Measurements from ENCODE around the gene DRD4. TPM values are rescaled to one million over a fixed set of nuclear protein-coding genes. Genes with fewer than 3 reads are reported as not detected.

Gene DRD4
- polyA plus RNA-seq, 2 of the 4 experiments (the other 2 are of a cell fraction): not detected

DNA sequence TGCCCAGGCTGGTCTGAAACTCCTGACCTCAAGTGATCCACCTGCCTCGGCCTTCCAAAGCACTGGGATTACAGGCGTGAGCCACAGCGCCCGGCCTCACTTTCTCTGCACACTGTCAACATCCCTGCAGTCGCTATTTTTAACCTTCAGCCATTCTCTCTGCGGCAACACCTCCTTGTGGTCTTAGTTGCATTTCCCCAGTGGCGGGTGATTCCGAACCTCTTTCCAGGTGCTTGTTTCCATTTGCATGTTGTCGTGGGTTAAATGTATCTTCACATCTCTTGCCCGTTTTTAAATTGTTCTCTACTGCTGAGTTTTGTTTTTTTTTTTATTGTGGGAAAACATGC is 7.9 kb upstream of the DRD4 start (continued):
- TF ChIP-seq SMC3 (IDR thresholded peaks at IDR 0.05): no peak
- TF ChIP-seq, protein P1, sequence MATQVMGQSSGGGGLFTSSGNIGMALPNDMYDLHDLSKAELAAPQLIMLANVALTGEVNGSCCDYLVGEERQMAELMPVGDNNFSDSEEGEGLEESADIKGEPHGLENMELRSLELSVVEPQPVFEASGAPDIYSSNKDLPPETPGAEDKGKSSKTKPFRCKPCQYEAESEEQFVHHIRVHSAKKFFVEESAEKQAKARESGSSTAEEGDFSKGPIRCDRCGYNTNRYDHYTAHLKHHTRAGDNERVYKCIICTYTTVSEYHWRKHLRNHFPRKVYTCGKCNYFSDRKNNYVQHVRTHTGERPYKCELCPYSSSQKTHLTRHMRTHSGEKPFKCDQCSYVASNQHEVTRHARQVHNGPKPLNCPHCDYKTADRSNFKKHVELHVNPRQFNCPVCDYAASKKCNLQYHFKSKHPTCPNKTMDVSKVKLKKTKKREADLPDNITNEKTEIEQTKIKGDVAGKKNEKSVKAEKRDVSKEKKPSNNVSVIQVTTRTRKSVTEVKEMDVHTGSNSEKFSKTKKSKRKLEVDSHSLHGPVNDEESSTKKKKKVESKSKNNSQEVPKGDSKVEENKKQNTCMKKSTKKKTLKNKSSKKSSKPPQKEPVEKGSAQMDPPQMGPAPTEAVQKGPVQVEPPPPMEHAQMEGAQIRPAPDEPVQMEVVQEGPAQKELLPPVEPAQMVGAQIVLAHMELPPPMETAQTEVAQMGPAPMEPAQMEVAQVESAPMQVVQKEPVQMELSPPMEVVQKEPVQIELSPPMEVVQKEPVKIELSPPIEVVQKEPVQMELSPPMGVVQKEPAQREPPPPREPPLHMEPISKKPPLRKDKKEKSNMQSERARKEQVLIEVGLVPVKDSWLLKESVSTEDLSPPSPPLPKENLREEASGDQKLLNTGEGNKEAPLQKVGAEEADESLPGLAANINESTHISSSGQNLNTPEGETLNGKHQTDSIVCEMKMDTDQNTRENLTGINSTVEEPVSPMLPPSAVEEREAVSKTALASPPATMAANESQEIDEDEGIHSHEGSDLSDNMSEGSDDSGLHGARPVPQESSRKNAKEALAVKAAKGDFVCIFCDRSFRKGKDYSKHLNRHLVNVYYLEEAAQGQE (IDR thresholded peaks at IDR 0.05): no peak

DNA sequence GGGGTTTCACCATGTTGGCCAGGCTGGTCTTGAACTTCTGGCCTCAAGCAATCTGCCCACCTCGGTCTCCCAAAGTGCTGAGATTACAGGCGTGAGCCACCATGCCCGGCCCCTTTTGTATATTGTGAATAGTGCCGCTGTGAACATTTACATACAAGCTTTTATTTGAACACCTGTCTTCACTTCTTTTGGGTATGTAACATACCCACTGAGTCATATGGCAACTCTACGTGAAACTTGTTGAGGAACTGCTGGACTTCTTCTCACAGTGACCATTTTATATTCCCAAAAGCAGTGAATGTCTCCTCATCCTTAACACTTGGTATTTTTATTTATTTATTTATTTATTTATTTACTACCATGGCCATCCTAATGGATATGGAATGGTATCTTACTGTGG is 6.2 kb upstream of the DRD4 start:
- no peak for TF ChIP-seq PHF8 (IDR thresholded peaks at IDR 0.05; ENCODE audit: borderline replicate concordance, low read depth)
- TF ChIP-seq HDAC2 (IDR thresholded peaks at IDR 0.05): no peak
- TF ChIP-seq HOXB13 (CRISPR knock-in tag; IDR thresholded peaks at IDR 0.05; ENCODE audit: low read depth): no peak
- no peak for TF ChIP-seq HOXA7 (CRISPR knock-in tag; IDR thresholded peaks at IDR 0.05)
- no peak for TF ChIP-seq JUN (IDR thresholded peaks at IDR 0.05)
- TF ChIP-seq CBX2 (IDR thresholded peaks at IDR 0.05; ENCODE audit: borderline replicate concordance, low read depth): no peak
- TF ChIP-seq ZC3H11A (IDR thresholded peaks at IDR 0.05): no peak
- TF ChIP-seq RCOR1 (IDR thresholded peaks at IDR 0.05; ENCODE audit: low read depth, low read length): no peak
- TF ChIP-seq, protein P1 (IDR thresholded peaks at IDR 0.05): no peak
- peaks cover 6% of the 10 kb centered on the region; the same call in 1 of the 3 replicates for H3K4me1 ChIP-seq
- H3K9me3 ChIP-seq: no peaks in the 10 kb centered on the region
- ChIA-PET POLR2A (no interaction called here), CTCF (interaction anchor here (1.0 to 1.2 kb wide), 2 partner anchors 10 to 76 kb away, joined by 3 to 4 read pairs; no protein-coding TSS in a partner anchor)
- H3K4me2 ChIP-seq: no peak overlapping the region
- 93% methylated on average over 5 of the region's 5 CpGs for WGBS (ENCODE audit: missing lambda C conversion rate)
- no peak overlapping the region for H3K4me3 ChIP-seq
- FAIRE-seq: no peak
- ATAC-seq: no peak
- no peak for DNase-seq (ENCODE audit: low read depth in 1 of 2, low spot score in 1 of 2)
- H3K27ac ChIP-seq: no peak overlapping the region

DNA sequence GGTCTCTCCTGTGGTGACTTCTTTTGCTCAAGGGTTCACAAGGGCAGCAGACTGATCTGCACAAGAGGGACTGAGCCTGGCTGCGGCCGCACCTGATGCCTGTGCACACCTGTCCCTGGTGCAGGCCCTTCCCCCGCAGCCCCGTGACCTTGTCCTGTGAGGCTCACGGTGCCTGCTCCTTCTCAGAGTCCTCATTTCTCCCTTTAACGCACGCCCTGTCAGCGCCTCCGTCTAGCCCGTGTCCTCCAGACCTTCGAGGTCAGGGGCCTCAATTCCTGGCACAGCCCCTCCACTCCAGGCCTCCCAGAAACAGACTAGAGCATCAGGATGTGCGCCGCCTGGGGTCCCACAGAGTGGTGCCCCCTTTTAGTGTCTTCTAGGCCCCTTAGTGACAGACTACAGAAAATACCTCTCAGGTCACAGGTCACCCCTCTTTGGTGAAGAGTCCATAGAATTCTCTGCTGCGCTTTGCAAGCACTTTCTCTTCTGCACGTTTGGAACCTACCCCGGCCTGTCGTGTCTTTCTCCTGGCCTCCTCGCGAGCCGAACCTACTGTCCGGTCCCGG is 1.0 kb upstream of the DRD4 start:
- no peak overlapping the region for H3K4me2 ChIP-seq
- H3K27ac ChIP-seq: no peak overlapping the region
- ATAC-seq (no peak), DNase-seq (ENCODE audit: low read depth in 1 of 2, low spot score in 1 of 2) (no peak), FAIRE-seq (no peak)
- WGBS (ENCODE audit: missing lambda C conversion rate): 89% methylated on average over 22 of the region's 22 CpGs
- POLR2A ChIA-PET: no interaction called here
- 0 out of 3 replicates have a peak, but pooled peaks cover 4% of the 10 kb centered on the region for H3K4me1 ChIP-seq
- TF ChIP-seq NFE2L2 (conservative IDR thresholded peaks at IDR 0.05; ENCODE audit: low read length): no peak
- TF ChIP-seq BHLHE40 (IDR thresholded peaks at IDR 0.05; ENCODE audit: low read depth, low read length): no peak
- no peak for TF ChIP-seq MAX (IDR thresholded peaks at IDR 0.05)
- no peak for TF ChIP-seq SREBF2 (IDR thresholded peaks at IDR 0.05)
- no peak for TF ChIP-seq ZNF302 (CRISPR knock-in tag; IDR thresholded peaks at IDR 0.05)
- no peak for TF ChIP-seq ZFP36 (IDR thresholded peaks at IDR 0.05; ENCODE audit: borderline replicate concordance, partially characterized antibody)
- no peak for TF ChIP-seq PHF8 (IDR thresholded peaks at IDR 0.05; ENCODE audit: borderline replicate concordance, low read depth)
- no peak for TF ChIP-seq RARB (CRISPR knock-in tag; IDR thresholded peaks at IDR 0.05)
- TF ChIP-seq E2F6 (IDR thresholded peaks at IDR 0.05; ENCODE audit: borderline replicate concordance, low read depth): no peak
- TF ChIP-seq CEBPB (IDR thresholded peaks at IDR 0.05): no peak
- TF ChIP-seq HDAC2 (IDR thresholded peaks at IDR 0.05): no peak
- TF ChIP-seq JUNB (IDR thresholded peaks at IDR 0.05): no peak
- no peak for TF ChIP-seq JUN (IDR thresholded peaks at IDR 0.05)
- no peak for TF ChIP-seq HES2 (IDR thresholded peaks at IDR 0.05)
- TF ChIP-seq KDM5A (IDR thresholded peaks at IDR 0.05): no peak
- no peaks in the 10 kb centered on the region for H3K9me3 ChIP-seq
- CTCF ChIA-PET: no interaction called here
- no peak overlapping the region for H3K4me3 ChIP-seq

All from A549 (cell line).